Measurements from ENCODE around the gene COA7. TPM values are rescaled to one million over a fixed set of nuclear protein-coding genes. Genes with fewer than 3 reads are reported as not detected.

Gene COA7
- total and polyA plus RNA-seq, 4 donors: 4.7 to 14.1 (median 8.7) TPM

DNA sequence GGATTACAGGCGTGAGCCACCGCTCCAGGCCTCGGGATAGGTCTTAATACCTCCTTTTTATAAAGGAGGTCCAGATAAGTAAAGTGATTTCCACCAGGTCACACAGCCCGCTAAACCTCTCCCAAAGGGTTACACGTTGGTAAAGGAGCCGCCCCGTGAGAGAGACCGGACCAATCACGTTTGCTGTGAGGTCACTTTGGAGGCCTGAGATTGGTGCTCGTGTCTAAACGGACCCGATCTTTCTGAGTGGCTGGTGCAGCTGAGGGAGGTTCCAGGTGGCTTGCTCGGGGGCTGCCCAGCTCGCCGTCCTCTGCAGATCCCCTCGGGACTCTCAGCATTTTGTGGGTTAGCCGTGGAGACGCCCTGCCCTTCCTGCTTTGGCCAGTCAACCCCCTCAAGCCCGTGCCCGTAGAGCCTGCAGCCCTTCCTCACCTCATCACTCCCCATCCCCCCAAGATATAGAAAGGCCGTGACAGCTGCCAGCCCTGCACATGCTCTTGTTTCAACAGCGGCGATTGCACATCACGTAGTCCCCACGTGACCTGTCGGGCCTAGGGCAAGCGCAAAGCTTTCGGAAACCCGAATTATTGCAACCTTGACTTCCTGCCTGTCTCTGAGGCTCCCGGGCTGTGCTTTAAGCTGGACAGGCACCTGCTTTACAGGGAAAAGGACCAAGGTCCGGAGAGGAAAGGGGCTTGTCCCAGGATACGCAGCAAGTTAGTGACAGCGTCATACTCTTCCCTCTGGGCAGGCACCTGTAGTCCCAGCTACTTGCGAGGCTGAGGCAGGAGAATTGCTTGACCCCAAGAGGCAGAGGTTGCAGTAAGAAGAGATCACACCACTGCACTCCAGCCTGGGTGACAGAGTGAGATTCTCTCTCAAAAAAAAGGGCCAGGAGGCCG lies 5.0 kb upstream of the COA7 start:
- Histone ChIP-seq H3K36me3 (ENCODE audit: control insufficient read depth in 4 of 4, insufficient read depth in 3 of 4, low read depth in 1 of 4, low read length in 3 of 4) (no peaks in the 10 kb centered on the region), H3K9me3 (ENCODE audit: control insufficient read depth in 4 of 4, low read length in 3 of 4) (no peaks in the 10 kb centered on the region), H3K9ac (ENCODE audit: low read depth in 1 of 2, low read length in 2 of 2) (peak overlapping the region; percentile 39 to 94), H3K27me3 (ENCODE audit: control insufficient read depth in 4 of 4, insufficient read depth in 4 of 4, low read length in 3 of 4) (no peaks in the 10 kb centered on the region), H3K4me3 (ENCODE audit: low read depth in 1 of 3, low read length in 3 of 3) (peak overlapping the region; percentile 46 to 68 (median 67)), H3K27ac (ENCODE audit: low read depth in 1 of 2, low read length in 2 of 2) (peak overlapping the region; percentile 92 to 98), H3K4me1 (ENCODE audit: control insufficient read depth in 4 of 4, insufficient read depth in 4 of 4, low read length in 3 of 4) (peaks cover 0 to 13% (median 8%) of the 10 kb centered on the region in 4 donors)
- peak; percentile 75 for DNase-seq (ENCODE audit: low spot score)
- peak; percentile 89 for TF ChIP-seq YY1 (IDR thresholded peaks at IDR 0.05)
- TF ChIP-seq, protein P1, sequence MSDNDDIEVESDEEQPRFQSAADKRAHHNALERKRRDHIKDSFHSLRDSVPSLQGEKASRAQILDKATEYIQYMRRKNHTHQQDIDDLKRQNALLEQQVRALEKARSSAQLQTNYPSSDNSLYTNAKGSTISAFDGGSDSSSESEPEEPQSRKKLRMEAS (IDR thresholded peaks at IDR 0.05): peak; percentile 100
- TF ChIP-seq NR2F2 (IDR thresholded peaks at IDR 0.05): peak; percentile 67
- peak; percentile 87 to 93 for TF ChIP-seq RXRA (IDR thresholded peaks at IDR 0.05)
- TF ChIP-seq FOXA2 (IDR thresholded peaks at IDR 0.05): peak; percentile 73
- TF ChIP-seq REST (IDR thresholded peaks at IDR 0.05): peak; percentile 91
- TF ChIP-seq CTCF (IDR thresholded peaks at IDR 0.05; ENCODE audit: low read depth, low read length, missing input control): no peak
- TF ChIP-seq HNF4G (IDR thresholded peaks at IDR 0.05): peak; percentile 78
- peak; percentile 46 to 68 for TF ChIP-seq RAD21 (IDR thresholded peaks at IDR 0.05)
- TF ChIP-seq ATF3 (IDR thresholded peaks at IDR 0.05): peak; percentile 84
- TF ChIP-seq GABPA (IDR thresholded peaks at IDR 0.05 in 1 of 2, conservative IDR thresholded peaks at IDR 0.05 in 1 of 2): peak in 1 of 2 donors; percentile 73
- peak; percentile 66 for TF ChIP-seq FOXA1 (IDR thresholded peaks at IDR 0.05)
- peak; percentile 68 for TF ChIP-seq TAF1 (conservative IDR thresholded peaks at IDR 0.05)
- peak; percentile 38 to 63 for TF ChIP-seq JUND (IDR thresholded peaks at IDR 0.05)
- TF ChIP-seq HNF4A (conservative IDR thresholded peaks at IDR 0.05): peak; percentile 80 to 87
- TF ChIP-seq SP1 (IDR thresholded peaks at IDR 0.05): peak; percentile 94
- TF ChIP-seq ZBTB33 (IDR thresholded peaks at IDR 0.05): peak; percentile 87
- peak; percentile 54 to 55 for TF ChIP-seq EGR1 (IDR thresholded peaks at IDR 0.05; ENCODE audit: low read depth in 2 of 2)
- 4% methylated on average over 35 of the region's 35 CpGs for WGBS
